Measurements from ENCODE around the gene ATP2B2.
A peak's percentile ranks its signal among the peaks of the same experiment; 100 is the strongest.

The ATP2B2 gene

DNA sequence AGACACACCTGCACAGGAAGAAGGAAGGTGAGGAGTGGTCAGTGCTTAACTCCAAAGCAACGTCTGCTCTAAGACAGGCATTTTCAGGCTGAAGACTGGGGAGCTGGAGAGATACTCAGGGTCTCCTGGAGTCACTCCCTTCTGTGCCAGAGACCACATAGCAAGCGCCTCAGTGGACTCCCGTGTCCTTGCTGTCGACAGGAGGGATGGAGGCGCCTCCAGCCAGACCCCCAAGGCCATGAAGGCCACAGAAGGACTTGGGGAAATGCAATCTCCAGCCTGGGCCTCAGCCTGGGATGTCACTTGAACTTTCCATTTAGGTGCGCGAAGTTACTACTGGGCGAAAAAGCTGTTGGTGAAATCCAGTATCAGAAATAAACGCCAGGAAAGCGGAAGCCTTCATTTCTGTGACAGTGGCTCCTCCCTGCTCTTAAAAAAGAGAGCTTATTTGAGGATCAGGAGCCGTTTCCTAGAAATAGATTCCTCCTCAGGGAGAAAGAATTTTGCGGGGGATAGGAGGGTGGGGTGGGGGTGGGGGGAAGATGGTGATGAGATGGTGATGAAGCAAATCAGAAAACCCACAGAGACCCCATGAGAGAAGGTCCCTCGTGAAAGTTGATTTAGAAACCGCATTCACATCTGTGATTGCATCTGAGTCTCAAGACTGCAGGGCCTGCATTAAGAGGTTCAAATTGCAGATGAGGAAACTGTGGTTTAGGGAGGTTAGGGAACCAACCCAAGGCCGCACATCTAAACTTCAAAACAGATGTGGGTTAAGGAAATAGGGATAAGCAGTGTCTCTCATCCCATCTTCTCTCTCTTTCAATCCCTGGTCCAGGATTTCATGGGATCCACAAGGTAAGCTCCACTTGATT, 78.8 kb downstream of the ATP2B2 start:
- no peak for DNase-seq

DNA sequence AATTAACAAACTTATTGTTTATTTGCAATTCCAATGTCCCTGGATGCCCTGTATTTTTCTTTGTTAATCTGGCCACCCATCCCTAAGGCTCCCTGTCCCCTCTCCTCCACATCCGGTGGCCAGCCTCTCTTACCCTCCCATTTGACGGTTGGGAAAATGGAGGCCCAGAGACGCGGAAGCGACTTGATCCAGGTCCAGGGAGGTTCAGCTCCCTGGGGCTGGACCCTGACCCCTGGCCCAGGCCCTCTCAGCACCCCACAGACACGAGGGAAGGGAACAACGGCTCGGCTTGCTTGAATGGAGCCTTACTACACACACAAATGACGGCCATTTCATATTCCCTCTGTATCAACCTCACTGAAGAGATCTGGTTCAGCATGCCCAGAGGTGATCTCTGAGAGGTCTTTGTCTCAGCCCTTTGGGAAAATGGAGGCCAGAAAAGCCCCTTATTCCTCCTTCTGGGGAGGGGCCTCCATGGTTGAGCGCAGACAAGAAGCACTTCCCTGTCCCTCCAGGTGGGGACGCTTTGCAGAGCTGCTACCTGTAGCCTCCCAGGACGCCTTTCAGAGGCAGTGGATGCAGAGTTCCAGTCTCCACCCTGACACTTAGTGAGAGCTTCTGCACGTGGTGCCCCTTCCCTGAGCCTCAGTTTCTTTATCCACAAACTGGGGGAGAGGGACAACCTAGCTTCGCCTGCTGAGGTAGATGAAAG, 82.1 kb downstream of the ATP2B2 start:
- no peak for DNase-seq

DNA sequence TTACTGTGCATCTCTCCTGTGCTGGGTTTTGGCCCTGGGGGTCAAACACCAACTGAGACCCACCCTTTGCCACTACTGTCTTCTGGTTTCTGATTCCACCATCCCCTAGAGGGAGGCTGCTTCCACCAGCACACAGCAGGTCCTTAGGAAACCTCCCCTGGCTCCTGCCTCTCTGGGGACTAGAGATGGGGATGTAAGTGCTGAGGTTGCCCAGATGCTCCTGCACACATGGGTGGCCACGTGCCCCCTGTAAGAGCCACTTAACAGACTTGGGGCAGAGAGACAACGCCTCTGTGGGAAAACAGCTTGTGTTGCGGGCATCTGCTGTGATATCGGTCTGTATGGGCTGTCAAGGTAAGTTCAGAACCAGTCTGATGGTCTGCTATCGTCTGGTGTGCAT, 83.4 kb downstream of the ATP2B2 start:
- no peak for DNase-seq

DNA sequence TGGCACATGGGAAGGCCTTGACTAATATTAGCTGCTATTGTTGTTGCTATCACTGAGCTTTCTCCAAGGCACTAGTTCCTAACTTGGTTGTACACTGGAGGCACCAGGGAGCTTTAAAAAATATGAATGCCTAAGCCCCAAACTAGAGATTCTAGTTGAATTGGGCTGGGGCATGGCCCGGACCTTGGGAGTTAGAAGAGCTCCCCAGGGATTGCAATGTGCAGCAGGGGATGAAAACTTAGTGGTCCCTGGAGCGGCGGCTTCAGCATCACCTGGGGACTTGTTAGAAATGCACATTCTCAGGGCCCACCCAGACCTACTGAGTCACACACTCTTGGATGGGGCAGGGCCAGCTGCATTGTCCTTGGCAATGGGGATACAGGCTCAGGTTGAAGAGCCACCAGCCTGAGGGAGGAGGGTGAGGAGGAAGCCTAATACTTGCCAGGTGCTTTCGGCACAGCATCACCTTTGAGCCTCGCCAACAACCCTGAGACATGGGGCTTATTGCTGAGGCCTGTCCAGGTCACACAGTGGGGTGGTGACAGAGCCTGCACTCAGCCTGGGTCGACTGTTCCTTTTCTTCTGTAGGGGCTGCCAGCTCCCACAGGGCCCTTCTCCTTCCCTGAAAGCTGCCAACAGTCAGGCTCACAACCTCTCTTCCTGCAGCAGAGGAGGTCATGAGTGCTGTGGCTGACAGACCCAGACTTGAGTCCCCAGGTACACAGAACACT, 84.5 kb downstream of the ATP2B2 start:
- no peak for DNase-seq

DNA sequence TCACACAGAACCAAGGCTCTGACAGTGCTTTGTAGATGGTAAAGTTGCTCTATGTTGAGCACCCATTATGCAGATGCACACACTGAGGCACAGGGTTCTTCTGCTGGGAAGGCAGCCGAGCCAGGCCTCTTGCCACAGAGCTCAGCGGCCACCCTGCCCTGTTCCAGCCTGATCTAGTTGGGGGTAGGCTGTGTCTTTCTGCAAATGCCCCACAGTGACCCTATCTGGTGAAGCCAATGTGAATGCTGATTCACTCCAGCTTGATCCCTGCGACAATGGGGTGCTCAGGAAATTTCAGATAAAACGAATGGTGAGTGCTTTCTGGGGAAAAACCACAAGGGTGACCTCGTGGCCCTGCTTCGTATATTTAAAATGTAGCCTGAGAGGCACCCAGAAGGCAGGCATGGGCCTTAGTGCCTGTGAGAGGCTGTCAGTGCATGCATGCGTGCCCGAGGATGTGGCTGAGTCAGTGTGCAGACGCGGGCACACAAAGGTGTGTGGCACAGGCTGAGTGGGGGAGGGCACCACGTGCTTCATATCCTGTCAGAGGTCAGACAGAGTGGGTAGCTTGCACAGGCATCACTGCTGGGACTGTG, 85.7 kb downstream of the ATP2B2 start:
- DNase-seq = peak; percentile 52 to 62

DNA sequence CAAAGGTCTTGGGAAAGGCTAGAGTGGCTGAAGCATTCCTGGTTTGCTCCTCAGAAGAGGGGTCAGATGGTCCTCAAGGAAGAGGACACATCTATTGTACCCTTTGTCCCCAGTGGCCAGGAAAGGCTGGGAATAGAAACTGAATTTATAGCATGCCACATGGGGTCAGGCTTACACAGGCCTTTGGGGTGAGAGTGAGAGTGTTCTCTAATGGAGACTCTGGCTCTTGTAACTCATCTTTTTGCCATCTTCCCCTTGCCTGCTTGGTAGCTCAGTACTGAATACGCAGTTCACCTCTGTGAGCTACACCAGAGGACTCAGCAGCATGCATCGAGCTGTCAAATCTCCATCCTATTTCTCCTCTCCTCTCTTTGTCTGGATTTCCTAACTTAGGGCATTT, 87.5 kb downstream of the ATP2B2 start:
- no peak for DNase-seq

DNA sequence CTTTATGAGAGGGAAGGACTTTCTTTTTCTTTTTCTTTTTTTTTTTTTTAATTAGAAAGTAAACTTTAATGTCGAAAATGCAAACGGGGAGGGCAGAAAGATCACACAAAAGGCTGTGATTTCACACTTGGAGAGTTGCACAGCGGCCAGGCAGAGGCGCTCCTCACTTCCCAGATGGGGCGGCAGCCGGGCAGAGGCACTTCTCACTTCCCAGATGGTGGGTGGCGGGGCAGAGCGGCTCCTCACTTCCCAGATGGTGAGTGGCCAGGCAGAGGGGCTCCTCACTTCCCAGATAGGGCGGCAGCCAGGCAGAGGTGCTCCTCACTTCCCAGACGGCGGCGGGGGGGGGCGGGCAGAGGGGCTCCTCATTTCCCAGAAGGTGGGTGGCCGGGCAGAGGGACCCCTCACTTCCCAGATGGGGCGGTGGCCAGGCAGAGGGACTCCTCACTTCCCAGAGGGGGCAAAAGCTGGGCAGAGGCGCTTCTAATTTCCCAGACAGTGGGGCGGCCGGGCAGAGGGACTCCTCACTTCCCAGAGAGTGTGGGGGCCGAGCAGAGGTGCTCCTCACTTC, 88.6 kb downstream of the ATP2B2 start:
- DNase-seq = no peak

DNA sequence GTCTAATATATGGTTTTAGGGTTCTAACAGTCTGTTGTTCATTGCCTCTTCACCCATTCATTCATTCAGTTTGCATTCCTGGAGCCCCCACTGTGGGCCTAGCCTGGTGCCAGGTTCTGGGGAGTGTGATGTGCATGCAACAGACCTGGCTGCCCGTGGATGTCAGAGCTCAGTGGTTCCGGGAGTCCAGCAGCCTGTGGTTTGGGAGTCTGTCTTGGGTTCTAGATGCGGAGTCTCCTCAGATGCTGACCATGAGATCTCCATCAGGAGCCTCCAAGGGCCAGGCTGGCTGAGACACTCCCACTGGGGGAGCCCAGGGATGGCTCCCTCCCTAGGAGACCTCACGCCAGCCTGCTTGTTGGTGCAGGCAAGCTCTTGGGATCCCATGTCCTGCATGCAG, 92.3 kb downstream of the ATP2B2 start:
- DNase-seq = no peak

DNA sequence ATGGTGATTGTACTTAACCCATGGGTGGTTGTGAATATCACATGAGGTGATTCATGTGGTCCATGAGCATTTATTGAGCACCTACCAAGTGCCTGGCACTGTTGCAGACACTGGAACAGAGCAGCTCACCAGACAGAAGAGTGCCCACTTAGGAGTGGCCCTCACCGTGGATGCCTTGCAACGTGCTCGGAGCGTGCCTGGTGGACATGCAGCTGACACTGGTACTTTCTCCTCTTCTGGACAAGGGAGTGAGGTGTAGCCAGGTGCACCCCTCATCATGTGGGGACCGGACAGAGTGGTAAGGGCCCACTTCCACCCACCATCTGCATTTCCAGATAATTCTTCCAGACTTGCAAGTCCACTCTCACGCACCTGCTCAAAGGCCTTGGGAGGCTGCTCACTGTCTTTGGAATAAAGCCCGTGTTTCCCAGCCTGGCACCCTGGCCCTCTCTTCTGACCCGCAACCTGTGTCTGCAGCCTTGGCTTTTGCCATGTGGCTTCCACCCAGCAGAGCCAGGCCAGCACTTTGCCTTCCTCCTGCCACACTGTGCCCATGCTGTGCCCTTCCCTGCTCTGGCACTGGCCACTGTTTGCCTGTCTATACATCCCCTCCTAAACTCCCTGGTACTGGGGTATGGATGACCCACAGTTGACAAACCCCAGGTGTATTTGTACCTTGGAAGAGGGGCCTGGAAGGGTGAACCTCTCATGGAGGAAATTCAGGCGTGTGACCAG, 93.6 kb downstream of the ATP2B2 start:
- no peak for DNase-seq

DNA sequence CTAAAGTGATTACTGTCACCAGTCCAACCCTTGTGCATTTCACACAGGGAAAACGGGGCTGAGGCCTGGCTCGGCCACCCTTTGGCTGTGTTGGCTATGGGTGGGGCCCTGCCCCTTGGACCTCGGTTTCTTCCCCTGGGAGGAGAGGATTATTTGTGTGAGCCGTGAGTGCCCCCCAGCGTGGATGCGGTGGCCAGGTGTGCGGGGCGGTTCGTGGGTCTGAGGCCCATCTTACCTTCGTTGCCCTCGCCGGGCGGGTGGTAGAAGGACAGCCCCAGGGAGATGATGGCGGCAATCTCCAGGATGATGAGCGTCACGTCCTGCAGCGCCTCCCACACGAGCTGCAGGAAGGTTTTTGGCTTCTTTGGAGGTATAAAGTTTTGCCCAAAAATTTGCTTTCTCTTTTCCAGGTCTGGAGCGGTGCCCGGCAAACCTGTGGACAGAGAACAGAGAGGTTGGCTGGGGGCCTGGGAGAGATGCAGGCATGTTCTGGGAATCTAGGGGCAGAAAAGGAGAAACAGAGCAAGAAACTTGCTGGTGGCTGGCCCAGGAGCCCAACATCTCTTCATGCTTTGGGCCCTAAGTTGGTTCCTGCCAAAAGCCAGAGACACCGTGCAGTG, 94.9 kb downstream of the ATP2B2 start:
- DNase-seq = no peak

DNA sequence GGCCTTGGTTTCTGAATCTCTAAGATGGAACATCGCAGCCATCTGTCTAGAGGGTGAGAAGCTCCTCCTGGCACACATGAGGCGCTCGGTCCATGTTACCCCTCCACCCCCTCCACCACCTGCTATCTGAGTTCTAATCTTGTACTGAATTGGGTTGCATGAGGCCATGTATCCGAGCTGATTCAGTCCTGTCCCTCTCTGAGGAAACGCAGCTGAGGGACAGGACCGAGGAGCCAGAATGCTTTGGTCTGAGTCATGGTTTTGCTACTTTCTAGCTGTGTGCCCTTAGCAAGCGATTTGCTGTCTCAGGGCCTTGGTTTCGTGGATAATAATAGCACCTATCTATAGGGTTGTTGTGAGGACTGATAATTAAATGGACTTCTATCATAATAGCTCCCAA, 96.7 kb downstream of the ATP2B2 start:
- DNase-seq = no peak

DNA sequence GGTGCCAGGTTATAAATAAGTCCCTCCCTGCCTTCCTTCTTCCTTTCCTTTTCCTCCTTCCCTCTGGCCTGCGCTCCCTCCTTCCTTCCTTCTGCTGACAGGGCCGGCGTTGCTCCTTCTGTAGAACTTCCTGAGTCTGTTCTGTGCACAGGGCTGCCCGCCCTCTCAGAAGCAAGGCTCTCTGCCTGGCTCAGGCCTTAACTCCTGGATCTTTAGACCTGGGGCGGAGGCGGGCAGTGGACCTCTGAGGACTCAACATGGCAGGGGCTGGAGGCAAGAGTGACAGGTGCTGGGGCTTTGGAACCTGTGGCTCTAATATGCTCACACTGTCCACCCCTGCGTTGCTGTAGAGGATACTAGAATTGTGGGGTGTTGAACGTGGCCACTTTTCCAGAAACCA, 98.0 kb downstream of the ATP2B2 start:
- no peak for DNase-seq

DNA sequence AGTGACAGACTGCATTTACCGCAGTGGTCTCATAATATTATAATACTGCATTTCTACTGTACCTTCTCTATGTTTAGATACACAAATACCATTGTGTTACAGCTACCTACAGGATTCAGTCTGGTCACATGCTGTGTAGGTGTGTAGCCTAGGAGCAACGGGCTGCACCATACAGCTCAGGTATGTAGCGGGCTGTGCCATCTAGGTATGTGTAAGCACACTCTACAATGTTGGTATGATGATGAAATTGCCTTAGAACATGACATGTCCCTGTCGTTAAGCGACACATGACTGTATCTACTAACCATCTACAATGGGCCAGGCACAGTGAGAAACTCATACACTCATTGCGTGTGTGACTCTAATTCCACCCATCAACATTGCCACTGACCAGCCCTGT, 99.0 kb downstream of the ATP2B2 start:
- no peak for DNase-seq

DNA sequence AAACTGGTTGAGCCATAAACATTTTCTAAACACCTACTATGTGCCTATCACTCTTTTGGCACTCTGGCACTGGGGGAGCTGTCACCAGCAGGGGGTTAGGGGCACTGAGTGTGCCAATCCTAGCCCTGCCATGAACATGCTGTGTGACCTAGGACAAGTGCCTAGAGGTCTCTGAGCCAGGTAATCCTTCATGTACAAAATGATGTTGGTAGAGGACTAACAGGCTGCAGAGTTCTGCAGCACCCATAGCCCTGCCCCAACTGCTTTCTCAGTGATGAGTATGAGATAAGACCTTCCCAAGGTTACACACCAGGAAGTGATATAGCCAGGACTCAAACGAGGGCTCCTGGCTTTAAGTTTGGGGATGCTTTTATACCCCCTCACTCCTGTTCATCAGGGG, 99.6 kb downstream of the ATP2B2 start:
- no peak for DNase-seq

DNA sequence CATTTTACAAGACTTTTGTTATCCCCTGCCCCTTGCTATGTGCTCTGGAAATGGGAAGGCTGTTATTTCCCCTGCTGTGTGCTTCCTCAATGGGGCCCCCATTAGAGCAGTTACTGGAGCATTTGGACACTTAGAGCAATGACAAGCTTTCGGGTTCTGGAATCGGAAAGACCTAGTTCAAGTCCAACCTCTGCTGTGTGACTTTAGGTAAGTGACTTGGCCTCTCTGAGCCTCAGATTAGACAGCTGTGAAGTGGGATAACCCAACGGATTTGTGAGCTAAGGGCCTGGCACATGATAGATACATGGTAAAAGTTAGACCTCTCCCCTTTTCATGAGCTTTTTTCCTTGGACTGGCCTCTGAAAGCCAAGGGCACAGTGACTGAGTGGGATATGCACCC, 100.5 kb downstream of the ATP2B2 start:
- DNase-seq = no peak

DNA sequence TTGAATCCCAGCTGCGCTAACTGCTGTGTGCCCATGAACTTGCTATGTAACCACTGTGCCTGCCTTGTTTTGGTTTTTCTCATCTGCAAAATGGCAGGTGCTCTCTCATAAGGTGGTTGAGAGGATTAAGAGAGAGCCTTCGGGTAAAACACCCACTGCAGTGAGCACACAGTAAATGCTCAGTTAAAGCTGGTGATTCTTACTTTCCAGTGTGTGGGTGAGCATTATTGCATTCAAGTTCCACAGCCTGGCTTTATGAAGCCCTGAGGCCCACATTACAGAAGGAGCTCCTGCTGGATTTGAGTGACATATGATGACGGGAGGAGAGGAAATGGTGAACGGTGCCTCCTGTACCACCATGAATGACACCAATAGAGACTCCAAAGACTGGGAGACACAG, 101.0 kb downstream of the ATP2B2 start:
- DNase-seq = no peak

DNA sequence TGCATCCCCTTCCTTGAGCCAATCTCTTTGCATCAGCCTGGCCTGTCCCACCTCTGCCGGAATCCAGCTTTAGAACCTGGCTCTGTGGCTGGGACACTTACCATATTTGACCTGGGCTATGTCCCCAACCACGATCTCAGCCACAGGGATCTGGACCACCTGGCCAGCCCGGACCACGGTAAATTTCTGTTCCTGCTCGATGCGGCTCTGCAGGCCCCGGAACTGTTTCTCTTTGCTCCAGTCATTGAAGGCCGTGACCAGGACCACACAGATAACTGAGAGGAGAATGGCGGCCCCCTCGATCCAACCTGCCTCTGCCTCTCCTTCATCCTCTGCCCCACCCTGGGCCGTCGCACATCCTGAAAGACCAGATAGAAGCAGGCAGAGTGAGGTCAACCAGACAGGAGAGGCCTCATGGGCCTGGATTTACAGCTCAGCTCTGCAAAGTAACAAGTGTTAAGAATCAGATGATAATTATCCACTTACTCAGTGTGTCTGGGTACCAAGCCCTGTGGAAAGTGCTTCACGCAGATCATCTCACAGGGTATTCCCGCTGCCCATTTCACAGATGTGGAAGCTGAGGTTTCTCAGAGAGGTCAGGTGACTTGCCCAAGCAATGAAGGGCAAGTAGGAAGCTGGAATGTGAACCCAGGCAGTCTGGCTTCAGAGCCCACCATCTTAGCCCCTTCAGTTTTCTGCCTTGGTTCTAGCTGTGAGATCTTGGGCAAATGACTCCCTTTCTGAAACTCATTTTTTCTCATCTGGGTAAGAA, 103.2 kb downstream of the ATP2B2 start:
- no peak for DNase-seq

DNA sequence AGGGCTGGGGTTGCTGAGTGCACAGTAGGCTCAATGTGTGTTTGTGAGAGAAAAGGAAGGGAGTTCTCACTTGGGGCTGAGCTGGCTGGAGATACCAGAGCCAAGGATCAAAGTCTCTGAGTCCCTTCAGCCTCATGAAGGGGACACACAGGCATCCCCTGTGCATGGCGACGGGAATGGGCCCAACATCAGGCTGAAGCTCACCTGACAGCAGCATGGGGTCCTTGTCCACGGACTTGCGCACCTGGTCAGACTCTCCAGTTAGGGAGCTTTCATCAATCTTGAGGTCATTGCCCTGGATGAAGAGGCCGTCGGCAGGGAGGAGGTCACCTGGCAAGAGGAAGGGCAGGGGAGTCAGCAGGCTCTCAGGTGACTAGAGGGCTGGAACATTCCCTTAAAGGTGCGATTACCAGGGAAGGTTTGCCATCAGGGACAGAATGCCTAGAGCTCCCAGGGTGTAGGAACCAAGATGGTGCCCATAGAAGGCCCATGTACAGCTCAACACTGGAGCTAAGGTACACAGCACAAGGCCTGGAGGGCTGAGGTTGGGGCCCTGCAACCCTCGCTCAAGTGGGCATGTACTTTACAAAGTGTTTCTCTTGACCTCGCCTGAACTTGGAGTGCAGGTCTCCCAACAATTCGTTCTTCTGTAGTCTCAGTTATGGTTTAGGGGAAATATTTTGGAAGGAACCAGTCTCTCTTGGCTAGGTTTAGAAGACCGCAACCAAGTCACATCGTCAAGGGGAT, 104.5 kb downstream of the ATP2B2 start:
- no peak for DNase-seq

DNA sequence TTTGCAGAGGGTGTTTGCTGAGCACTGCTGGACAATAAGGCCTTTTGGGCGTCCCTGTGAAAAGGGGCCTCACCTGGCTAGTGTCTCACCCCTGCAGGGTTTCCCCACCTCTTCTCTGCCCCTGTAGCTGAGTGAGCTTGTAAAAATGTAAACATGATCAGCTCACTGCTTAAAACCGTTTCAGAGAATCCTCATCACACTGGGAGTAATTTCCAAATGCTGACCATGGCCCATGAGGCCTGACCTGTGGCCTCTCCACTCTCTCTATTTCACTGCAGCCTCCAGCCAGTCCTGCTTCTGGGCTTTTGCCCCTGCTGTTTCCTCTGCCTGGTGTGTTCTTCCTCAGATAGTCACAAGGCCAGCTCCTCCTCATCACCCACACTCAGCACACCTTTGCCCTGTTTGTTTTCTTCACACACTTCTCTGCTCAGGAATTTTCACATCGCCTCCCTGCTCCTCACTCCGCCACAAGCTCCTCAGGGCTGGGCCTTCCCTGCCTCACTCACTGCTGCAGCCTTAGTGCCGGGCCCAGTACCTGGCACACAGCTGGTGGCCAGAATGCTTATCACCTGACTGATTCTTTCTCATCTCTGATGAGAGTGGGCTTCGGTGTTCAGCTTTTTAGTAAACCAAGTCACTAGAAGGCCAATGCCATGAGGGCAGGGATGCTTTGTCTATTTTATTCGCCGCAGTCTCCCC, 105.2 kb downstream of the ATP2B2 start:
- DNase-seq = no peak

DNA sequence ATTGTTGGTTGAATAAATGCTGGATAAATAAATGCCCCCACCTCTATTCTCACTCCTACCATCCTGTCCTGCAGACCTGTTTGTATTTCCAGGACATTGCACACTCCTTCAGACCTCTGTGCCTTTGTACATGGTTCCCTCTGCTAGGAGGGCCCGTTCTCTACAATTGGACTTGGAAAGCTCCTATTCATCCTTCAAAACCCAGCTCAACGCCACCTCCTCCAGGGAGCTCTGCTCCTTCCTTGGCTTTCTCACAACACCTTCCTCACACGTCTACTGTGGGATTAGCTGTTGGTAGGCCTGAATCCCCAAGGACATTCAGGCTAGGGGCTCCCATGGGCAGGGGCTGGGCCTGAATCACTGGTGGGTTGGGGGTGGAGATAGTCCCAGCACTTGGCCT, 105.8 kb downstream of the ATP2B2 start:
- no peak for DNase-seq

Data from activated T-cell treated with anti-CD3 and anti-CD28 coated beads, Interleukin-2, amount 50 U/mL, for 48 hours (primary cell).